Measurements from ENCODE around the gene ARHGAP4. TPM values are rescaled to one million over a fixed set of nuclear protein-coding genes. Genes with fewer than 3 reads are reported as not detected.

ARHGAP4 gene
- total RNA-seq, 2 donors from 2014 or later, result 56.0 to 65.0 TPM

- Mint-ChIP-seq H3K4me1 (peaks cover 5% of the 10 kb centered on the region), H3K4me3 (peak within 1 kb of the TSS; percentile 79), H3K27ac (peak within 1 kb of the TSS; percentile 58), H3K27me3 (ENCODE audit: insufficient read depth) (peaks cover 1% of the 10 kb centered on the region), H3K36me3 (ENCODE audit: low read depth) (peaks cover 13% of the 10 kb centered on the region), H3K9me3 (peaks cover 75% of the 10 kb centered on the region)
- 0% methylated on average over 74 of the region's 87 CpGs; no CpG with 5 or more reads in 1 of the 2 experiments for WGBS, 2 experiments (ENCODE audit: insufficient coverage in 1 of 2, insufficient read length in 1 of 2)
- TF ChIP-seq CTCF (conservative IDR thresholded peaks at IDR 0.05), result no peak
- Histone ChIP-seq H3K27ac (ENCODE audit: low read depth, low read length) (no peak within 1 kb of the TSS), H3K36me3 (ENCODE audit: control insufficient read depth, insufficient read depth, low read length) (peaks cover 8% of the 10 kb centered on the region), H3K27me3 (ENCODE audit: control insufficient read depth, insufficient read depth, low read length, poor library complexity, severe bottlenecking) (no peaks in the 10 kb centered on the region), H3K9me3 (ENCODE audit: control insufficient read depth, low read length) (no peaks in the 10 kb centered on the region), H3K4me1 (ENCODE audit: control insufficient read depth, insufficient read depth, low read length) (no peaks in the 10 kb centered on the region), H3K4me3 (ENCODE audit: low read length) (peak within 1 kb of the TSS; percentile 85), H3K9ac (ENCODE audit: extremely low read depth, low read length, poor library complexity, severe bottlenecking) (peak within 1 kb of the TSS; percentile 38)
- peak; percentile 83 for DNase-seq
Observed at GRCh38 chrX:153934762-153935325, 8.8 kb upstream of the ARHGAP4 start, which contains the start of gene NAA10. Gene NAA10, minus strand, starts transcription at chrX:153935037. Its CDS starts 133 bp downstream, at chrX:153934904.

- peak overlapping the region; percentile 79 for H3K4me3 Mint-ChIP-seq
- 1 to 4% methylated on average over 13 to 33 of the region's 33 CpGs for WGBS, 2 experiments (ENCODE audit: insufficient coverage in 1 of 2, insufficient read length in 1 of 2)
- H3K27me3 ChIP-seq (ENCODE audit: control insufficient read depth, insufficient read depth, low read length, poor library complexity, severe bottlenecking), result no peaks in the 10 kb centered on the region
- peaks cover 1% of the 10 kb centered on the region for H3K27me3 Mint-ChIP-seq (ENCODE audit: insufficient read depth)
- H3K36me3 ChIP-seq (ENCODE audit: control insufficient read depth, insufficient read depth, low read length), result peaks cover 8% of the 10 kb centered on the region
- TF ChIP-seq CTCF (conservative IDR thresholded peaks at IDR 0.05), result no peak
- no peak for DNase-seq
- peak overlapping the region; percentile 85 for H3K4me3 ChIP-seq (ENCODE audit: low read length)
- no peaks in the 10 kb centered on the region for H3K9me3 ChIP-seq (ENCODE audit: control insufficient read depth, low read length)
- H3K9ac ChIP-seq (ENCODE audit: extremely low read depth, low read length, poor library complexity, severe bottlenecking), result peak overlapping the region; percentile 38
- peaks cover 5% of the 10 kb centered on the region for H3K4me1 Mint-ChIP-seq
- peak overlapping the region; percentile 58 for H3K27ac Mint-ChIP-seq
- no peaks in the 10 kb centered on the region for H3K4me1 ChIP-seq (ENCODE audit: control insufficient read depth, insufficient read depth, low read length)
- H3K36me3 Mint-ChIP-seq (ENCODE audit: low read depth), result peaks cover 14% of the 10 kb centered on the region
- no peak overlapping the region for H3K27ac ChIP-seq (ENCODE audit: low read depth, low read length)
- H3K9me3 Mint-ChIP-seq, result peaks cover 71% of the 10 kb centered on the region
Observed at GRCh38 chrX:153934148-153934761, 8.2 kb upstream of the ARHGAP4 start.

GRCh38 chrX:153933748-153934147 lies 7.7 kb upstream of the ARHGAP4 start:
- Histone ChIP-seq H3K4me3 (ENCODE audit: low read length) (peak overlapping the region; percentile 85), H3K36me3 (ENCODE audit: control insufficient read depth, insufficient read depth, low read length) (peaks cover 8% of the 10 kb centered on the region), H3K4me1 (ENCODE audit: control insufficient read depth, insufficient read depth, low read length) (no peaks in the 10 kb centered on the region), H3K27me3 (ENCODE audit: control insufficient read depth, insufficient read depth, low read length, poor library complexity, severe bottlenecking) (no peaks in the 10 kb centered on the region), H3K27ac (ENCODE audit: low read depth, low read length) (no peak overlapping the region), H3K9ac (ENCODE audit: extremely low read depth, low read length, poor library complexity, severe bottlenecking) (peak overlapping the region; percentile 38), H3K9me3 (ENCODE audit: control insufficient read depth, low read length) (no peaks in the 10 kb centered on the region)
- Mint-ChIP-seq H3K9me3 (peaks cover 72% of the 10 kb centered on the region), H3K4me1 (peaks cover 5% of the 10 kb centered on the region), H3K27ac (peak overlapping the region; percentile 48), H3K36me3 (ENCODE audit: low read depth) (peaks cover 15% of the 10 kb centered on the region), H3K27me3 (ENCODE audit: insufficient read depth) (peaks cover 1% of the 10 kb centered on the region), H3K4me3 (peak overlapping the region; percentile 79)
- TF ChIP-seq CTCF (conservative IDR thresholded peaks at IDR 0.05), result no peak
- WGBS, 2 experiments (ENCODE audit: insufficient coverage in 1 of 2, insufficient read length in 1 of 2), result 66 to 90% methylated on average over 2 to 5 of the region's 7 CpGs
- DNase-seq, result no peak
